Peyer's patch (tissue), 4 donors: ENCODE results near the gene ZNF534. TPM values are rescaled to one million over a fixed set of nuclear protein-coding genes. Genes with fewer than 3 reads are reported as not detected.

Experiments
- DNase-seq, 3 donors: peaks; one replicate each; pipeline ENCODE4 v3.0.0-alpha.2; 2017 to 2019
- H3K27ac ChIP-seq, 4 donors: fragments of 200-600 bp; sonication (generic); one replicate each; pipeline ENCODE4 v1.5.1; 2016 to 2019
- H3K27me3 ChIP-seq, 2 donors: fragments of 200-600 bp; sonication (generic); one replicate each; pipeline ENCODE4 v1.5.1; 2019
- H3K36me3 ChIP-seq, 3 donors: fragments of 200-600 bp; sonication (generic); one replicate each; pipeline ENCODE4 v1.5.1; 2016 to 2019
- H3K4me1 ChIP-seq, 4 donors: fragments of 200-600 bp; sonication (generic); one replicate each; pipeline ENCODE4 v1.5.1; 2016 to 2019
- H3K4me3 ChIP-seq, 4 donors: fragments of 200-600 bp; sonication (generic); 1 replicate in 3 of 4; 2 replicates in 1 of 4; pipeline ENCODE4 v1.5.1; 2016 to 2019; ENCODE audit warnings: mild to moderate bottlenecking in 1 of 4
- H3K9me3 ChIP-seq, 4 donors: fragments of 200-600 bp; sonication (generic); one replicate each; pipeline ENCODE4 v1.5.1; 2016 to 2019; ENCODE audit warnings: mild to moderate bottlenecking in 1 of 4
- CTCF ChIP-seq, 6 experiments: fragments of 450-650 bp in 4 of 6; fragments of 200-600 bp in 2 of 6; sonication (generic) in 1 of 6; IDR thresholded peaks; one replicate each; pipeline ENCODE4 v1.5.1; 2017 to 2019; ENCODE audit warnings: antibody characterized with exemption in 6 of 6, mild to moderate bottlenecking in 3 of 6, moderate library complexity in 1 of 6
- POLR2A ChIP-seq, 2 donors: fragments of 450-650 bp; IDR thresholded peaks; one replicate each; pipeline ENCODE4 v1.5.1; 2017; ENCODE audit warnings: antibody characterized with exemption in 2 of 2, mild to moderate bottlenecking in 2 of 2, moderate library complexity in 2 of 2
- total RNA-seq, 4 donors: library from RNA; depleted of rRNA; stranded (reverse); fragments of >200 nt; gene quantifications; one replicate each; pipeline ENCODE4 v1.1.0, GENCODE V29; 2016

ZNF534 gene
- total RNA-seq, 4 donors from 2014 or later, result not detected

GRCh38 chr19:52415711-52416110, 13.2 kb upstream of the ZNF534 start:
- Histone ChIP-seq H3K27ac (no peak overlapping the region), H3K36me3 (peaks cover 0 to 35% (median 0%) of the 10 kb centered on the region in 3 donors), H3K27me3 (no peaks in the 10 kb centered on the region), H3K4me1 (no peaks in the 10 kb centered on the region), H3K9me3 (peaks cover 0 to 84% (median 23%) of the 10 kb centered on the region in 4 donors), H3K4me3 (no peak overlapping the region)
- no peak for TF ChIP-seq CTCF (IDR thresholded peaks at IDR 0.05)
- TF ChIP-seq POLR2A (IDR thresholded peaks at IDR 0.05), result no peak
- no peak for DNase-seq

GRCh38 chr19:52442179-52442578, 13.2 kb downstream of the ZNF534 start:
- Histone ChIP-seq H3K27ac (no peak overlapping the region), H3K4me1 (no peaks in the 10 kb centered on the region), H3K9me3 (peaks cover 0 to 26% (median 2%) of the 10 kb centered on the region in 4 donors), H3K4me3 (no peak overlapping the region), H3K36me3 (no peaks in the 10 kb centered on the region), H3K27me3 (no peaks in the 10 kb centered on the region)
- TF ChIP-seq POLR2A (IDR thresholded peaks at IDR 0.05) (no peak), CTCF (IDR thresholded peaks at IDR 0.05) (no peak)
- DNase-seq, result no peak

- no peak for DNase-seq
- no peak overlapping the region for H3K4me3 ChIP-seq
- no peak for TF ChIP-seq CTCF (IDR thresholded peaks at IDR 0.05)
- TF ChIP-seq POLR2A (IDR thresholded peaks at IDR 0.05), result no peak
- peaks cover 0 to 26% (median 2%) of the 10 kb centered on the region in 4 donors for H3K9me3 ChIP-seq
- H3K27me3 ChIP-seq, result no peaks in the 10 kb centered on the region
- H3K36me3 ChIP-seq, result no peaks in the 10 kb centered on the region
- no peaks in the 10 kb centered on the region for H3K4me1 ChIP-seq
- no peak overlapping the region for H3K27ac ChIP-seq
These were observed 15.6 kb downstream of the ZNF534 start for GRCh38 chr19:52444506-52444905.

GRCh38 chr19:52451241-52451640, 22.3 kb downstream of the ZNF534 start:
- H3K4me3 ChIP-seq, result no peak overlapping the region
- no peaks in the 10 kb centered on the region for H3K36me3 ChIP-seq
- TF ChIP-seq CTCF (IDR thresholded peaks at IDR 0.05) (no peak), POLR2A (IDR thresholded peaks at IDR 0.05) (no peak)
- no peaks in the 10 kb centered on the region for H3K4me1 ChIP-seq
- peaks cover 0 to 50% (median 19%) of the 10 kb centered on the region in 4 donors for H3K9me3 ChIP-seq
- H3K27ac ChIP-seq, result no peak overlapping the region
- no peaks in the 10 kb centered on the region for H3K27me3 ChIP-seq
- no peak for DNase-seq

GRCh38 chr19:52453324-52454094, 24.6 kb downstream of the ZNF534 start, which contains the start of gene ZNF578:
TSS of gene ZNF578 (plus strand) at chr19:52453553. CDS start at chr19:52501846, 48,293 bp downstream.
- peak; percentile 25 to 72 (median 58) for DNase-seq
- Histone ChIP-seq H3K27ac (peak within 1 kb of the TSS in 1 of 4 donors; percentile 35), H3K27me3 (no peaks in the 10 kb centered on the region), H3K4me3 (peak within 1 kb of the TSS; percentile 36 to 57 (median 46)), H3K9me3 (peaks cover 0 to 61% (median 27%) of the 10 kb centered on the region in 4 donors), H3K36me3 (peaks cover 0 to 19% (median 0%) of the 10 kb centered on the region in 3 donors), H3K4me1 (no peaks in the 10 kb centered on the region)
- TF ChIP-seq CTCF (IDR thresholded peaks at IDR 0.05) (no peak), POLR2A (IDR thresholded peaks at IDR 0.05) (no peak)
